BE2C (cell line): ENCODE results near the gene TMPRSS9.

Experiments
- DNase-seq: peaks from one replicate; pipeline ENCODE4 v3.0.0-alpha.2; 2020
- H3K27me3 ChIP-seq: fragments of 250-450 bp; sonication (Bioruptor Pico); 2 replicates; pipeline ENCODE4 v1.5.1; 2020; ENCODE audit warnings: mild to moderate bottlenecking
- H3K36me3 ChIP-seq: fragments of 250-450 bp; sonication (Bioruptor Pico); 2 replicates; pipeline ENCODE4 v1.5.1; 2020; ENCODE audit warnings: mild to moderate bottlenecking
- H3K4me1 ChIP-seq: fragments of 250-450 bp; sonication (Bioruptor Pico); 2 replicates; pipeline ENCODE4 v1.5.1; 2020
- H3K4me3 ChIP-seq: 2 replicates; pipeline ENCODE4 v1.5.1; 2011; ENCODE audit warnings: low read depth, low read length
- H3K9me3 ChIP-seq: fragments of 250-450 bp; sonication (Bioruptor Pico); 2 replicates; pipeline ENCODE4 v1.5.1; 2020
- CTCF ChIP-seq: IDR thresholded peaks from 2 replicates; pipeline ENCODE4 v1.5.1; 2012; ENCODE audit warnings: mild to moderate bottlenecking, low read depth, low read length

The TMPRSS9 gene

GRCh38 chr19:2334426-2334825 is 25.6 kb upstream of the TMPRSS9 start:
- Histone ChIP-seq H3K4me1 (peaks cover 31% of the 10 kb centered on the region), H3K4me3 (no peak overlapping the region), H3K27me3 (no peaks in the 10 kb centered on the region), H3K36me3 (peaks cover 19% of the 10 kb centered on the region), H3K9me3 (no peaks in the 10 kb centered on the region)
- no peak for DNase-seq
- TF ChIP-seq CTCF, result no peak

- no peak for TF ChIP-seq CTCF
- Histone ChIP-seq H3K27me3 (no peaks in the 10 kb centered on the region), H3K4me1 (peaks cover 31% of the 10 kb centered on the region), H3K9me3 (no peaks in the 10 kb centered on the region), H3K4me3 (no peak overlapping the region), H3K36me3 (peaks cover 27% of the 10 kb centered on the region)
- no peak for DNase-seq
Observed at GRCh38 chr19:2334986-2335846, 24.8 kb upstream of the TMPRSS9 start.

- Histone ChIP-seq H3K9me3 (no peaks in the 10 kb centered on the region), H3K27me3 (no peaks in the 10 kb centered on the region), H3K36me3 (peaks cover 32% of the 10 kb centered on the region), H3K4me1 (peaks cover 25% of the 10 kb centered on the region), H3K4me3 (no peak overlapping the region)
- no peak for DNase-seq
- TF ChIP-seq CTCF, result no peak
Observed at GRCh38 chr19:2335848-2336247, 24.2 kb upstream of the TMPRSS9 start.

GRCh38 chr19:2336528-2337328 is 23.3 kb upstream of the TMPRSS9 start:
- Histone ChIP-seq H3K36me3 (peaks cover 40% of the 10 kb centered on the region), H3K9me3 (no peaks in the 10 kb centered on the region), H3K4me3 (no peak overlapping the region), H3K4me1 (peaks cover 20% of the 10 kb centered on the region), H3K27me3 (no peaks in the 10 kb centered on the region)
- no peak for TF ChIP-seq CTCF
- DNase-seq, result no peak

GRCh38 chr19:2337329-2337707 is 22.7 kb upstream of the TMPRSS9 start:
- Histone ChIP-seq H3K36me3 (peaks cover 46% of the 10 kb centered on the region), H3K27me3 (no peaks in the 10 kb centered on the region), H3K4me3 (no peak overlapping the region), H3K4me1 (peaks cover 16% of the 10 kb centered on the region), H3K9me3 (no peaks in the 10 kb centered on the region)
- peak; percentile 39 for TF ChIP-seq CTCF
- DNase-seq, result peak; percentile 90
